ENCODE data around the gene PTGES2. TPM values are rescaled to one million over a fixed set of nuclear protein-coding genes. Genes with fewer than 3 reads are reported as not detected.

PTGES2 gene
- total and polyA plus RNA-seq, 4 donors: 22.8 to 41.1 (median 31.5) TPM

DNA sequence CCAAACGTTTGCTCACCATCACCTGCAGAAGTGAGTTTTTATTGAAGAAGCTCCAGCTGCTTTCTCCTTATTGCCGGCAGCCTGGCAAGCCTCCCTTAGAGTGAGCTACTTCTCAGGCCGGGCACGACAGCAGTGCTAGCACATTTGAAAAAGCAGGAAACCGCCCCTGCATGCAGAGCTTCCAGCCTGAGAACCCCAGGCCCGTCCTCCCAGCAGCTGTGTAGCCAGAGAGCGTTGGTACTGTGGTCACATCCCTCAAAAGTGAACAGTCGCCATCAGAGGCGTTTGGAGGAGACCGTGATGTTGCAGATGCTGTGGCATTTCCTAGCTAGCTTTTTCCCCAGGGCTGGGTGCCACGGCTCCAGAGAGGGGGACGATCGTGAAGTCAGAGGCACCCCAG is 36.0 kb downstream of the PTGES2 start:
- WGBS: 72% methylated on average over 13 of the region's 13 CpGs
- Histone ChIP-seq H3K4me1 (ENCODE audit: control insufficient read depth in 4 of 4, insufficient read depth in 4 of 4, low read length in 3 of 4) (peaks cover under 1 to 26% (median 14%) of the 10 kb centered on the region in 4 donors), H3K9ac (ENCODE audit: low read depth in 1 of 2, low read length in 2 of 2) (no peak overlapping the region), H3K9me3 (ENCODE audit: control insufficient read depth in 4 of 4, low read length in 3 of 4) (no peaks in the 10 kb centered on the region), H3K36me3 (ENCODE audit: control insufficient read depth in 4 of 4, insufficient read depth in 3 of 4, low read depth in 1 of 4, low read length in 3 of 4) (no peaks in the 10 kb centered on the region), H3K4me3 (ENCODE audit: low read depth in 1 of 3, low read length in 3 of 3) (no peak overlapping the region), H3K27ac (ENCODE audit: low read depth in 1 of 2, low read length in 2 of 2) (no peak overlapping the region), H3K27me3 (ENCODE audit: control insufficient read depth in 4 of 4, insufficient read depth in 4 of 4, low read length in 3 of 4) (no peaks in the 10 kb centered on the region)
- no peak for DNase-seq (ENCODE audit: low spot score)
- TF ChIP-seq GABPA (IDR thresholded peaks at IDR 0.05 in 1 of 2, conservative IDR thresholded peaks at IDR 0.05 in 1 of 2) (no peak), EGR1 (IDR thresholded peaks at IDR 0.05; ENCODE audit: low read depth in 2 of 2) (no peak), NR2F2 (IDR thresholded peaks at IDR 0.05) (no peak), JUND (IDR thresholded peaks at IDR 0.05) (no peak), HNF4G (IDR thresholded peaks at IDR 0.05) (no peak), FOXA2 (IDR thresholded peaks at IDR 0.05) (no peak)
- TF ChIP-seq, protein P1, sequence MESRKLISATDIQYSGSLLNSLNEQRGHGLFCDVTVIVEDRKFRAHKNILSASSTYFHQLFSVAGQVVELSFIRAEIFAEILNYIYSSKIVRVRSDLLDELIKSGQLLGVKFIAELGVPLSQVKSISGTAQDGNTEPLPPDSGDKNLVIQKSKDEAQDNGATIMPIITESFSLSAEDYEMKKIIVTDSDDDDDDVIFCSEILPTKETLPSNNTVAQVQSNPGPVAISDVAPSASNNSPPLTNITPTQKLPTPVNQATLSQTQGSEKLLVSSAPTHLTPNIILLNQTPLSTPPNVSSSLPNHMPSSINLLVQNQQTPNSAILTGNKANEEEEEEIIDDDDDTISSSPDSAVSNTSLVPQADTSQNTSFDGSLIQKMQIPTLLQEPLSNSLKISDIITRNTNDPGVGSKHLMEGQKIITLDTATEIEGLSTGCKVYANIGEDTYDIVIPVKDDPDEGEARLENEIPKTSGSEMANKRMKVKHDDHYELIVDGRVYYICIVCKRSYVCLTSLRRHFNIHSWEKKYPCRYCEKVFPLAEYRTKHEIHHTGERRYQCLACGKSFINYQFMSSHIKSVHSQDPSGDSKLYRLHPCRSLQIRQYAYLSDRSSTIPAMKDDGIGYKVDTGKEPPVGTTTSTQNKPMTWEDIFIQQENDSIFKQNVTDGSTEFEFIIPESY (IDR thresholded peaks at IDR 0.05): no peak
- TF ChIP-seq, protein P2, sequence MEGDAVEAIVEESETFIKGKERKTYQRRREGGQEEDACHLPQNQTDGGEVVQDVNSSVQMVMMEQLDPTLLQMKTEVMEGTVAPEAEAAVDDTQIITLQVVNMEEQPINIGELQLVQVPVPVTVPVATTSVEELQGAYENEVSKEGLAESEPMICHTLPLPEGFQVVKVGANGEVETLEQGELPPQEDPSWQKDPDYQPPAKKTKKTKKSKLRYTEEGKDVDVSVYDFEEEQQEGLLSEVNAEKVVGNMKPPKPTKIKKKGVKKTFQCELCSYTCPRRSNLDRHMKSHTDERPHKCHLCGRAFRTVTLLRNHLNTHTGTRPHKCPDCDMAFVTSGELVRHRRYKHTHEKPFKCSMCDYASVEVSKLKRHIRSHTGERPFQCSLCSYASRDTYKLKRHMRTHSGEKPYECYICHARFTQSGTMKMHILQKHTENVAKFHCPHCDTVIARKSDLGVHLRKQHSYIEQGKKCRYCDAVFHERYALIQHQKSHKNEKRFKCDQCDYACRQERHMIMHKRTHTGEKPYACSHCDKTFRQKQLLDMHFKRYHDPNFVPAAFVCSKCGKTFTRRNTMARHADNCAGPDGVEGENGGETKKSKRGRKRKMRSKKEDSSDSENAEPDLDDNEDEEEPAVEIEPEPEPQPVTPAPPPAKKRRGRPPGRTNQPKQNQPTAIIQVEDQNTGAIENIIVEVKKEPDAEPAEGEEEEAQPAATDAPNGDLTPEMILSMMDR (IDR thresholded peaks at IDR 0.05; ENCODE audit: low read depth, low read length, missing input control): no peak

DNA sequence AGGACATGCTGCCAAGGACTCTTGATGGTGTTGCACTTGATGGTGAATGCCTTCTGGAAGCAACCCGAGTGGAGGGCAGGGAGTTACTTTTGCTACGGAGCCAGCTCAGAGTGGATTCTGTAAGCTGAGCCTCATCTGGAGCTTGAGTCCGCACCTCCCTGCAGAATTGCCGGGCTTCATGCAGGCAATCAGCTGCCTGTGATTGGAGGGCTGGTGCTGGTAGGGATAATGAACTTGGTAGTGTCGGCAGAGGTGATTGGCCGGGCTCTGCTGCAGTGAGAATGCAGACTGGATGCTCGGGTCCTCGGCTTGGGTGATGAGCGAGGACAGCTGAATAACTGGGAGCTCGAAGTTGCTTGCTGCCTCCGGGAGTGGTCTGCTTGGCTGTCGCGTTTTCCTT is 36.4 kb downstream of the PTGES2 start:
- Histone ChIP-seq H3K4me1 (ENCODE audit: control insufficient read depth in 4 of 4, insufficient read depth in 4 of 4, low read length in 3 of 4) (peaks cover 0 to 24% (median 14%) of the 10 kb centered on the region in 4 donors), H3K4me3 (ENCODE audit: low read depth in 1 of 3, low read length in 3 of 3) (no peak overlapping the region), H3K36me3 (ENCODE audit: control insufficient read depth in 4 of 4, insufficient read depth in 3 of 4, low read depth in 1 of 4, low read length in 3 of 4) (no peaks in the 10 kb centered on the region), H3K27me3 (ENCODE audit: control insufficient read depth in 4 of 4, insufficient read depth in 4 of 4, low read length in 3 of 4) (no peaks in the 10 kb centered on the region), H3K9ac (ENCODE audit: low read depth in 1 of 2, low read length in 2 of 2) (no peak overlapping the region), H3K9me3 (ENCODE audit: control insufficient read depth in 4 of 4, low read length in 3 of 4) (no peaks in the 10 kb centered on the region), H3K27ac (ENCODE audit: low read depth in 1 of 2, low read length in 2 of 2) (no peak overlapping the region)
- 84% methylated on average over 13 of the region's 13 CpGs for WGBS
- DNase-seq (ENCODE audit: low spot score): no peak
- TF ChIP-seq, protein P3, sequence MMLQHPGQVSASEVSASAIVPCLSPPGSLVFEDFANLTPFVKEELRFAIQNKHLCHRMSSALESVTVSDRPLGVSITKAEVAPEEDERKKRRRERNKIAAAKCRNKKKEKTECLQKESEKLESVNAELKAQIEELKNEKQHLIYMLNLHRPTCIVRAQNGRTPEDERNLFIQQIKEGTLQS (IDR thresholded peaks at IDR 0.05): no peak
- TF ChIP-seq JUND (IDR thresholded peaks at IDR 0.05) (no peak), RAD21 (IDR thresholded peaks at IDR 0.05) (no peak), YY1 (IDR thresholded peaks at IDR 0.05) (no peak), HNF4G (IDR thresholded peaks at IDR 0.05) (no peak), SP1 (IDR thresholded peaks at IDR 0.05) (no peak), EGR1 (IDR thresholded peaks at IDR 0.05; ENCODE audit: low read depth in 2 of 2) (no peak)
- TF ChIP-seq, protein P2 (IDR thresholded peaks at IDR 0.05; ENCODE audit: low read depth, low read length, missing input control): no peak
- TF ChIP-seq, protein P4, sequence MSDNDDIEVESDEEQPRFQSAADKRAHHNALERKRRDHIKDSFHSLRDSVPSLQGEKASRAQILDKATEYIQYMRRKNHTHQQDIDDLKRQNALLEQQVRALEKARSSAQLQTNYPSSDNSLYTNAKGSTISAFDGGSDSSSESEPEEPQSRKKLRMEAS (IDR thresholded peaks at IDR 0.05): no peak
